Uterus (tissue), 4 donors: ENCODE results near the gene MPDU1. TPM values are rescaled to one million over a fixed set of nuclear protein-coding genes. Genes with fewer than 3 reads are reported as not detected.

ENCODE experiments used
- DNase-seq, 2 donors: peaks; one replicate each; pipeline ENCODE4 v3.0.0-alpha.2; 2019 to 2020
- H3K27ac ChIP-seq, 2 donors: fragments of 200-600 bp; sonication (generic); 1 replicate in 1 of 2; 2 replicates in 1 of 2; pipeline ENCODE4 v1.5.1; 2016 to 2018
- H3K27me3 ChIP-seq, 2 donors: fragments of 200-600 bp; sonication (generic); one replicate each; pipeline ENCODE4 v1.5.1; 2018 to 2019; ENCODE audit warnings: control low read depth in 1 of 2
- H3K36me3 ChIP-seq, 2 donors: fragments of 200-600 bp; sonication (generic); one replicate each; pipeline ENCODE4 v1.5.1; 2019; ENCODE audit warnings: control low read depth in 1 of 2
- H3K4me1 ChIP-seq, 2 donors: fragments of 200-600 bp; sonication (generic); one replicate each; pipeline ENCODE4 v1.5.1; 2018 to 2019; ENCODE audit warnings: control low read depth in 1 of 2
- H3K4me3 ChIP-seq, 2 donors: fragments of 200-600 bp; sonication (generic); 1 replicate in 1 of 2; 2 replicates in 1 of 2; pipeline ENCODE4 v1.5.1; 2018 to 2019; ENCODE audit warnings: mild to moderate bottlenecking in 1 of 2
- H3K9me3 ChIP-seq, 2 donors: fragments of 200-600 bp; sonication (generic); one replicate each; pipeline ENCODE4 v1.5.1; 2019; ENCODE audit warnings: control low read depth in 1 of 2
- CTCF ChIP-seq, 4 experiments: fragments of 200-600 bp in 2 of 4; fragments of 450-650 bp in 2 of 4; sonication (generic) in 2 of 4; IDR thresholded peaks; one replicate each; pipeline ENCODE4 v1.5.1; 2016 to 2019; ENCODE audit warnings: antibody characterized with exemption in 4 of 4, mild to moderate bottlenecking in 2 of 4, moderate library complexity in 1 of 4
- POLR2A ChIP-seq, 2 donors: fragments of 450-650 bp; IDR thresholded peaks; one replicate each; pipeline ENCODE4 v1.6.1; 2016; ENCODE audit warnings: antibody characterized with exemption in 2 of 2, mild to moderate bottlenecking in 1 of 2, moderate library complexity in 1 of 2
- intact Hi-C: fragments of 100-400 bp; cut with DNase I; formaldehyde crosslinking; loops from one replicate; pipeline ENCODE4 v1.15.1; 2023; ENCODE audit warnings: low total_unique reads
- total RNA-seq, 4 donors: library from RNA; depleted of rRNA in 3 of 4; stranded (reverse); fragments of >200 nt in 3 of 4; gene quantifications; one replicate each; pipeline versions ENCODE4 v1.1.0 to v1.2.4, GENCODE V29; 2014 to 2023
- donor health status: DM: yes; HTN: yes; CAD: no.

The MPDU1 gene
- total RNA-seq, 4 donors from 2014 or later, result 2.6 to 63.6 (median 35.0) TPM

- H3K27me3 ChIP-seq, result no peaks in the 10 kb centered on the region
- H3K27ac ChIP-seq, result no peak overlapping the region
- H3K4me1 ChIP-seq, result peaks cover 0 to 5% of the 10 kb centered on the region in 2 donors
- TF ChIP-seq CTCF (IDR thresholded peaks at IDR 0.05), result no peak
- TF ChIP-seq POLR2A (IDR thresholded peaks at IDR 0.05), result no peak
- intact Hi-C loops, result no loop called here
- no peak for DNase-seq
- no peaks in the 10 kb centered on the region for H3K36me3 ChIP-seq
- H3K9me3 ChIP-seq, result no peaks in the 10 kb centered on the region
- H3K4me3 ChIP-seq, result no peak overlapping the region
Measured at GRCh38 chr17:7544911-7545310, 38.7 kb upstream of the MPDU1 start.

GRCh38 chr17:7548585-7549400 lies 34.9 kb upstream of the MPDU1 start, which contains the start of gene TNFSF12:
TSS of gene TNFSF12 (plus strand) at chr17:7549058. CDS start at chr17:7549154, 96 bp downstream.
- DNase-seq, result peak; percentile 66 to 68
- Histone ChIP-seq H3K9me3 (no peaks in the 10 kb centered on the region), H3K36me3 (no peaks in the 10 kb centered on the region), H3K4me1 (peaks cover 0 to 5% of the 10 kb centered on the region in 2 donors), H3K27me3 (no peaks in the 10 kb centered on the region), H3K4me3 (peak within 1 kb of the TSS; percentile 47 to 88), H3K27ac (peak within 1 kb of the TSS; percentile 89 to 95)
- peak in 3 of 4 experiments; percentile 7 to 44 (median 31) for TF ChIP-seq CTCF (IDR thresholded peaks at IDR 0.05)
- peak in 1 of 2 donors; percentile 9 for TF ChIP-seq POLR2A (IDR thresholded peaks at IDR 0.05)
- intact Hi-C loops, result no loop called here

- H3K4me3 ChIP-seq, result peak overlapping the region; percentile 47 to 88
- intact Hi-C loops, result no loop called here
- TF ChIP-seq POLR2A (IDR thresholded peaks at IDR 0.05), result no peak
- no peak for TF ChIP-seq CTCF (IDR thresholded peaks at IDR 0.05)
- H3K36me3 ChIP-seq, result no peaks in the 10 kb centered on the region
- H3K27me3 ChIP-seq, result no peaks in the 10 kb centered on the region
- DNase-seq, result peak in 1 of 2 donors; percentile 27
- H3K4me1 ChIP-seq, result peaks cover 0 to 5% of the 10 kb centered on the region in 2 donors
- H3K9me3 ChIP-seq, result no peaks in the 10 kb centered on the region
- peak overlapping the region; percentile 89 to 95 for H3K27ac ChIP-seq
Measured at GRCh38 chr17:7549401-7550055, 34.1 kb upstream of the MPDU1 start.

GRCh38 chr17:7550344-7550743 lies 33.3 kb upstream of the MPDU1 start:
- Histone ChIP-seq H3K9me3 (no peaks in the 10 kb centered on the region), H3K36me3 (no peaks in the 10 kb centered on the region), H3K27ac (peak overlapping the region; percentile 89 to 95), H3K27me3 (no peaks in the 10 kb centered on the region), H3K4me1 (peaks cover 0 to 5% of the 10 kb centered on the region in 2 donors), H3K4me3 (no peak overlapping the region)
- intact Hi-C loops, result no loop called here
- no peak for DNase-seq
- no peak for TF ChIP-seq POLR2A (IDR thresholded peaks at IDR 0.05)
- no peak for TF ChIP-seq CTCF (IDR thresholded peaks at IDR 0.05)

- H3K36me3 ChIP-seq, result no peaks in the 10 kb centered on the region
- TF ChIP-seq POLR2A (IDR thresholded peaks at IDR 0.05) (no peak), CTCF (IDR thresholded peaks at IDR 0.05) (no peak)
- no peak overlapping the region for H3K4me3 ChIP-seq
- intact Hi-C loops, result no loop called here
- H3K4me1 ChIP-seq, result peaks cover 0 to 5% of the 10 kb centered on the region in 2 donors
- H3K27me3 ChIP-seq, result no peaks in the 10 kb centered on the region
- H3K9me3 ChIP-seq, result no peaks in the 10 kb centered on the region
- no peak overlapping the region for H3K27ac ChIP-seq
- DNase-seq, result no peak
Measured at GRCh38 chr17:7551396-7551795, 32.3 kb upstream of the MPDU1 start.
